Smooth muscle cell of the brain vasculature (primary cell): ENCODE data around the gene VSIG10L.

ENCODE experiments used
- DNase-seq: peaks from one replicate; pipeline ENCODE4 v3.0.0-alpha.2; 2012; ENCODE audit warnings: low read depth, low spot score

The VSIG10L gene

GRCh38 chr19:51341976-51342580 lies at the start of gene VSIG10L:
TSS of gene VSIG10L (minus strand) at chr19:51342139. CDS start at chr19:51342124, 15 bp downstream.
- DNase-seq = no peak

- DNase-seq = no peak
Measured at GRCh38 chr19:51391073-51391611, 49.2 kb upstream of the VSIG10L start.

- DNase-seq = no peak
Measured at GRCh38 chr19:51389143-51389542, 47.2 kb upstream of the VSIG10L start.

- DNase-seq = no peak
Measured at GRCh38 chr19:51387924-51388389, 46.0 kb upstream of the VSIG10L start, which contains the start of gene LIM2. TSS of gene LIM2 (minus strand) at chr19:51387974. CDS start at chr19:51387443, 531 bp downstream.

GRCh38 chr19:51386882-51387520 lies 45.1 kb upstream of the VSIG10L start:
- DNase-seq = no peak

- DNase-seq = no peak
Measured at GRCh38 chr19:51382004-51382403, 40.1 kb upstream of the VSIG10L start.

GRCh38 chr19:51380379-51380778 lies 38.4 kb upstream of the VSIG10L start:
- DNase-seq = no peak

GRCh38 chr19:51377422-51377821 lies 35.5 kb upstream of the VSIG10L start:
- no peak for DNase-seq

- no peak for DNase-seq
Measured at GRCh38 chr19:51375504-51376221, 33.7 kb upstream of the VSIG10L start.

GRCh38 chr19:51372649-51373504 lies 30.9 kb upstream of the VSIG10L start, which contains the start of gene NKG7:
TSS of gene NKG7 (minus strand) at chr19:51372654. CDS start at chr19:51372535, 119 bp downstream.
- DNase-seq = no peak

GRCh38 chr19:51372021-51372648 lies 30.2 kb upstream of the VSIG10L start:
- DNase-seq = no peak

- no peak for DNase-seq
Measured at GRCh38 chr19:51371186-51371690, 29.3 kb upstream of the VSIG10L start.

GRCh38 chr19:51370230-51370629 lies 28.3 kb upstream of the VSIG10L start:
- no peak for DNase-seq

- DNase-seq = no peak
Measured at GRCh38 chr19:51368366-51369282, 26.7 kb upstream of the VSIG10L start, which contains the start of gene CLDND2. TSS of gene CLDND2 (minus strand) at chr19:51369003. CDS start at chr19:51368577, 426 bp downstream.

- DNase-seq = peak; percentile 97
Measured at GRCh38 chr19:51367565-51368365, 25.8 kb upstream of the VSIG10L start.

- DNase-seq = no peak
Measured at GRCh38 chr19:51367255-51367564, 25.3 kb upstream of the VSIG10L start.

- DNase-seq = peak; percentile 94
Measured at GRCh38 chr19:51366389-51367254, 24.7 kb upstream of the VSIG10L start.

GRCh38 chr19:51365965-51366388 lies 24.0 kb upstream of the VSIG10L start, which contains the start of gene ETFB:
TSS of gene ETFB (minus strand) at chr19:51366388. CDS start at chr19:51366326, 62 bp downstream.
- no peak for DNase-seq
